Measurements from ENCODE around the gene GNB4.

Gene GNB4

DNA sequence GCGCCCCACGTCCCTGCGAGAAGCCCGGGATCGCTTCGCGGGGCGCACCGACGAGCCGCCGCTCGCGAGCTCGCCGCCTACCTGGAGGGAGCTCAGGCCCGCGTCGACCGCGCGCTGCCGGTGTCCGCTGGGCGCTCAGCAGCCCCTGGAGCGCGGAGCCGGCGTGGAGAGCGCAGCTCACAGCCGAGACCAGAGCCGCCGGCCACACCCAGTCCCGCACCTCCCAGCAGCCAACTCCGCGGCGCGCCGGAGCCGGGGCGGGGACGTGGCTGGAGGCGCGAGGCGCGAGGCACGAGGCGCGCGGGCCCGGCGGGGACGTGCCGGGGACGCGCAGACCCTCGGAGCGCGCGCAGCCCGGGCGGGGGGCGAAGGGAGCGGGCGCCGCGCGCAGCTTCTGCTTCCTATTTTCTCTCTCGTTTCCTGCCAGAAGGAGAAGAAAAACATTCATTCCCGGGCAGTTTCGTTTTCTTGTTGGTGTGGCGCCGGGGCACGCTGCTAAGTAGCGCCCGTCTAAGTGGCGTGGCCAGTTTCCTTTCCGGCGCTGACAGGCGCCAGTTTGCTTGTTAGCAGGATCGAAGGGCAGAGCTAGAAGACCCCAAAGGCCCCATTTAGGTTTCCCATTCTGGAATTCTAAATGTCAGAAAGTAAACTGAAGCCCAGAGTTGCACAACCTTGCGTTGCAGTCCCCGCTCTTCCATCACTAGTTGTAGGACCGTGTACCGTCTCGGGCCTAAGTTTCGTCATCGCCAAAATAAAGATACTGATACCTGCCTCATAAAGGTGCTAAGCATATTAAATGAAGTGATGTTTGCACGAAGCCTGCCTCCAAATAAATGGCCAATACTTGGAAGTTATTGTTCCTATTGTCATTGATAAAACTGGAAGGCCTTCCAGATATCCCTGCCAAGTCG, at the start of gene GNB4:
Gene GNB4 (minus strand): TSS at position 206 of the 911 bp plus-strand sequence. CDS start 25,270 bp downstream, outside the sequence.
- H3K9ac ChIP-seq (ENCODE audit: low read length), result peak within 1 kb of the TSS; percentile 41
- H3K9me3 ChIP-seq (ENCODE audit: control insufficient read depth, low read depth, low read length), result no peaks in the 10 kb centered on the region
- no peak within 1 kb of the TSS for H3K27ac ChIP-seq (ENCODE audit: low read length)
- no peaks in the 10 kb centered on the region for H3K36me3 ChIP-seq (ENCODE audit: control insufficient read depth, low read depth, low read length)
- peak within 1 kb of the TSS; percentile 52 for H3K4me3 ChIP-seq (ENCODE audit: low read length)
- H3K4me1 ChIP-seq (ENCODE audit: control insufficient read depth, low read depth, low read length), result peaks cover 26% of the 10 kb centered on the region
- H3K27me3 ChIP-seq (ENCODE audit: control insufficient read depth, insufficient read depth, low read length), result peaks cover 30% of the 10 kb centered on the region

DNA sequence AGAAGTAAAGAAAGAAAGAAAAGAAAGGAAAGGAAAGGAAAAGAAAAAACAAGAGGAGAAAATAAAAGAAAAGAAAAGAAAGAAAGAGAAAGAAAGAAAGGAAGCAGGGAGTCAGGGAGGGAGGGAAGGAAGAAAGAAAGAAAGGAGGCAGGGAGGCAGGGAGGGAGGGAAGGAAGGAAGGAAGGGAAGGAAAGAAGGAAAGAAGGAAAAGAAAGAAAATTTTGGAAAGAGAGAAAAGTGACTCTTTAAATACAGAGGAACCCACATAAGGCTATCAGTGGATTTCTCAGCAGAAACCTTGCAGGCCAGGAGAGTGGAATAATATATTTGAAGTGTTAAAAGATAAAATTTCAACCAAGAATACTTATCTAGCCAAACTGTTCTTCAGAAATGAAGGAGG, 44.2 kb upstream of the GNB4 start:
- no peak overlapping the region for H3K4me3 ChIP-seq (ENCODE audit: low read length)
- H3K27me3 ChIP-seq (ENCODE audit: control insufficient read depth, insufficient read depth, low read length), result no peaks in the 10 kb centered on the region
- no peak overlapping the region for H3K9ac ChIP-seq (ENCODE audit: low read length)
- H3K9me3 ChIP-seq (ENCODE audit: control insufficient read depth, low read depth, low read length), result peaks cover 5% of the 10 kb centered on the region
- no peaks in the 10 kb centered on the region for H3K4me1 ChIP-seq (ENCODE audit: control insufficient read depth, low read depth, low read length)
- no peaks in the 10 kb centered on the region for H3K36me3 ChIP-seq (ENCODE audit: control insufficient read depth, low read depth, low read length)
- H3K27ac ChIP-seq (ENCODE audit: low read length), result no peak overlapping the region

DNA sequence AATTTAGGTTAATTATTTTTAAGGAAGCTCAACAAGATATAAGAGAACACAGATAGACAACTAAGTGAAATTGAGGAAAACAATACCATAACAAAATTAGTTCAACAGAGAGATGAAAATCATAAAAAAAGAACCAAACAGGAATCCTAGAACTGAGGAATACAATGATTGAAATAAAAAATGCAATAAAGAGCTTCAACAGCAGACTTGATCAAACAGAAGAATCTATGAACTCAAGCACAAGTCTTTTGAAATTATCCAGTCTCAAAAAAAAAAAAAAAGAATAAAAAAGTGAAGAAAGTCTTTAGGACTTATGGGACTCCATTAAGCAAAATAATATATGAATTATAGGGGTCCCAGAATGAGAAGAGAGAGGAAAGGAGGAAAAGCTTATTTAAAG, 42.0 kb upstream of the GNB4 start:
- H3K27me3 ChIP-seq (ENCODE audit: control insufficient read depth, insufficient read depth, low read length), result no peaks in the 10 kb centered on the region
- H3K9ac ChIP-seq (ENCODE audit: low read length), result no peak overlapping the region
- H3K4me3 ChIP-seq (ENCODE audit: low read length), result no peak overlapping the region
- no peaks in the 10 kb centered on the region for H3K36me3 ChIP-seq (ENCODE audit: control insufficient read depth, low read depth, low read length)
- H3K9me3 ChIP-seq (ENCODE audit: control insufficient read depth, low read depth, low read length), result peaks cover 5% of the 10 kb centered on the region
- H3K27ac ChIP-seq (ENCODE audit: low read length), result no peak overlapping the region
- H3K4me1 ChIP-seq (ENCODE audit: control insufficient read depth, low read depth, low read length), result no peaks in the 10 kb centered on the region

DNA sequence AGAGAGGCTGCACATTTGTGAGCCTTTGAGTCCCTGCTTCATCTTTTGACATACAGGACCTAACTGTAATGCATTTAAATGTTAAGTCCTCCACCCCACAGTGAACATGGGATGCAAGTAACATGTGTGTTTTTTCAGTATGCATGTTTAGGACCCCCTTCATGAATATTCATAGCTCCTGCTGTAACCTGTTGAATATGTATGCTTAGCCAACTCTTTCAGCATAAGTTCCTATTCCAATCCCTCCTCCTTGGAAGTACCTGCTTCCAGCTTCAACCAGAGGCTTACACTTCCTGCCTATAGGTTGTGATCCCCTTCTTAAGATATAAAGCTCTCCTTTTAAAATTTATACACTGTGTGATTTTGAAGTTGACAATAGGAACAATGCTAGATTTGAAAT, 36.9 kb upstream of the GNB4 start:
- H3K27ac ChIP-seq (ENCODE audit: low read length), result no peak overlapping the region
- no peaks in the 10 kb centered on the region for H3K4me1 ChIP-seq (ENCODE audit: control insufficient read depth, low read depth, low read length)
- H3K9ac ChIP-seq (ENCODE audit: low read length), result no peak overlapping the region
- H3K27me3 ChIP-seq (ENCODE audit: control insufficient read depth, insufficient read depth, low read length), result no peaks in the 10 kb centered on the region
- no peaks in the 10 kb centered on the region for H3K36me3 ChIP-seq (ENCODE audit: control insufficient read depth, low read depth, low read length)
- H3K9me3 ChIP-seq (ENCODE audit: control insufficient read depth, low read depth, low read length), result peaks cover 5% of the 10 kb centered on the region
- no peak overlapping the region for H3K4me3 ChIP-seq (ENCODE audit: low read length)

GRCh38 chr3:179486806-179487205, 35.5 kb upstream of the GNB4 start:
- no peak overlapping the region for H3K4me3 ChIP-seq (ENCODE audit: low read length)
- no peak overlapping the region for H3K9ac ChIP-seq (ENCODE audit: low read length)
- no peaks in the 10 kb centered on the region for H3K36me3 ChIP-seq (ENCODE audit: control insufficient read depth, low read depth, low read length)
- peaks cover 5% of the 10 kb centered on the region for H3K9me3 ChIP-seq (ENCODE audit: control insufficient read depth, low read depth, low read length)
- no peaks in the 10 kb centered on the region for H3K27me3 ChIP-seq (ENCODE audit: control insufficient read depth, insufficient read depth, low read length)
- H3K27ac ChIP-seq (ENCODE audit: low read length), result no peak overlapping the region
- H3K4me1 ChIP-seq (ENCODE audit: control insufficient read depth, low read depth, low read length), result no peaks in the 10 kb centered on the region

DNA sequence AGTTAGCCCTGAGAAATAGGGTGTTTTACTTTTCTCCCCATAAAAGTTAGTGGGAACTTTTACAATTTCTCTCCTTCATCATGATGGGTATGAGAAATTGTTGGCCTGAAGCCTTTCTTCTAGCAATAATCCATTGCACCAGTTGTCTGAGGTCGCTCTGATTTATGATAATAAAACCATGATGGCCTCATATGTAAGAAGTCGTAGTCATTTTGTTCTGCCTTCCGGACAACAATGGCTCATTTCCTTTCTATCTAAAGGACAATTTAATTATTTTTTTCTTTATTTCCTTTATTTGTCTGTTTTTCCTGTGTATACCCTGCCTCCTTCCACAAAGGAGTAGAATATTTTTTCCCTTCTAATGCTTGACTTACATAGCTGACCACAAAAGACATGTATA, 31.6 kb upstream of the GNB4 start:
- no peak overlapping the region for H3K4me3 ChIP-seq (ENCODE audit: low read length)
- H3K27ac ChIP-seq (ENCODE audit: low read length), result no peak overlapping the region

DNA sequence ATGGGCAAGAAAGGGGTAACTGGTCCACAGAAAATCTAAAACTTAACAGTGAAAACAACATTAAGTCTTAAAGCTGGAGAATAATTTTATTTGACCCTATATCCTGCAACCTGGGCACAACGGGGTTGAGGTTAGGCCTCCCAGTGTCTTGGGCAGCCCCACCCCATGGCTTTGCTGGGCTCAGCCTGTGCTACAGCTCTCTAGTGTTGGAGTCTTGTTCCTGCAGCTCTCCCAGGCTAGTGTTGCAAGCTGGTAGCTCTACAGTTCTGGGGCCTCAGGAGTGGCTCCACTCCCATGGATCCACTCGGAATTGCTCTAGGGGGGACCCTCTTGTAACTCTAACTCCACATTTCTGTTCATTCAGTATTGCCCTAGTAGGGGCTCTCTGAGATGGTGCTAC, 24.9 kb upstream of the GNB4 start:
- Histone ChIP-seq H3K27me3 (ENCODE audit: control insufficient read depth, insufficient read depth, low read length) (no peaks in the 10 kb centered on the region), H3K9me3 (ENCODE audit: control insufficient read depth, low read depth, low read length) (no peaks in the 10 kb centered on the region), H3K9ac (ENCODE audit: low read length) (no peak overlapping the region), H3K36me3 (ENCODE audit: control insufficient read depth, low read depth, low read length) (no peaks in the 10 kb centered on the region), H3K4me3 (ENCODE audit: low read length) (no peak overlapping the region), H3K27ac (ENCODE audit: low read length) (no peak overlapping the region), H3K4me1 (ENCODE audit: control insufficient read depth, low read depth, low read length) (no peaks in the 10 kb centered on the region)

More for the DNA sequence above, 31.6 kb upstream of the GNB4 start:
- Histone ChIP-seq H3K4me1 (ENCODE audit: control insufficient read depth, low read depth, low read length) (no peaks in the 10 kb centered on the region), H3K27me3 (ENCODE audit: control insufficient read depth, insufficient read depth, low read length) (no peaks in the 10 kb centered on the region), H3K9ac (ENCODE audit: low read length) (no peak overlapping the region), H3K9me3 (ENCODE audit: control insufficient read depth, low read depth, low read length) (no peaks in the 10 kb centered on the region), H3K36me3 (ENCODE audit: control insufficient read depth, low read depth, low read length) (no peaks in the 10 kb centered on the region)

GRCh38 chr3:179474480-179474879, 23.2 kb upstream of the GNB4 start:
- no peaks in the 10 kb centered on the region for H3K4me1 ChIP-seq (ENCODE audit: control insufficient read depth, low read depth, low read length)
- H3K9me3 ChIP-seq (ENCODE audit: control insufficient read depth, low read depth, low read length), result no peaks in the 10 kb centered on the region
- H3K27me3 ChIP-seq (ENCODE audit: control insufficient read depth, insufficient read depth, low read length), result no peaks in the 10 kb centered on the region
- no peak overlapping the region for H3K4me3 ChIP-seq (ENCODE audit: low read length)
- no peaks in the 10 kb centered on the region for H3K36me3 ChIP-seq (ENCODE audit: control insufficient read depth, low read depth, low read length)
- H3K27ac ChIP-seq (ENCODE audit: low read length), result no peak overlapping the region
- H3K9ac ChIP-seq (ENCODE audit: low read length), result no peak overlapping the region

DNA sequence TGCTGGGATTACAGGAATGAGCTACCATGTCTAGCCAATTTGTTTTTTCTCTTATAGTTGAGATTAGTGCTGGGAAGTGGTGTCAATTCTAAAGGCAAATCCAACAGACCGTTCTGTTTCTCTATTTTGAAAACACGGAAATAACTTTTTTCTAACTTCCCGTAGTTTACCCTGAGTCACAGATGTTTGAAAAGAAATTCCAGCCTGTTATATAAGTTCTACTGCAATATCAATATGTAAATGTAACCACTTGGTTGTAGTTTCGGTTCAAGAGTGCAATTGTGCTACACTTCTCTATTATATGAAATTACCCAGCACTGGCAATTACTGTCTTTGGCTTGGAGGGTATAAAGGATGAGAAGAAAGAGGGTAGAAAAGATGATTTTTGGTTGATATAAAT, 22.3 kb upstream of the GNB4 start:
- Histone ChIP-seq H3K9ac (ENCODE audit: low read length) (no peak overlapping the region), H3K9me3 (ENCODE audit: control insufficient read depth, low read depth, low read length) (no peaks in the 10 kb centered on the region), H3K4me1 (ENCODE audit: control insufficient read depth, low read depth, low read length) (no peaks in the 10 kb centered on the region), H3K4me3 (ENCODE audit: low read length) (no peak overlapping the region), H3K36me3 (ENCODE audit: control insufficient read depth, low read depth, low read length) (no peaks in the 10 kb centered on the region), H3K27ac (ENCODE audit: low read length) (no peak overlapping the region), H3K27me3 (ENCODE audit: control insufficient read depth, insufficient read depth, low read length) (no peaks in the 10 kb centered on the region)

GRCh38 chr3:179464323-179465092, 13.2 kb upstream of the GNB4 start:
- H3K4me3 ChIP-seq (ENCODE audit: low read length), result no peak overlapping the region
- H3K27me3 ChIP-seq (ENCODE audit: control insufficient read depth, insufficient read depth, low read length), result no peaks in the 10 kb centered on the region
- no peak overlapping the region for H3K27ac ChIP-seq (ENCODE audit: low read length)
- no peak overlapping the region for H3K9ac ChIP-seq (ENCODE audit: low read length)
- no peaks in the 10 kb centered on the region for H3K4me1 ChIP-seq (ENCODE audit: control insufficient read depth, low read depth, low read length)
- no peaks in the 10 kb centered on the region for H3K36me3 ChIP-seq (ENCODE audit: control insufficient read depth, low read depth, low read length)
- no peaks in the 10 kb centered on the region for H3K9me3 ChIP-seq (ENCODE audit: control insufficient read depth, low read depth, low read length)

- no peaks in the 10 kb centered on the region for H3K27me3 ChIP-seq (ENCODE audit: control insufficient read depth, insufficient read depth, low read length)
- no peak overlapping the region for H3K27ac ChIP-seq (ENCODE audit: low read length)
- no peaks in the 10 kb centered on the region for H3K4me1 ChIP-seq (ENCODE audit: control insufficient read depth, low read depth, low read length)
- no peak overlapping the region for H3K9ac ChIP-seq (ENCODE audit: low read length)
- no peaks in the 10 kb centered on the region for H3K36me3 ChIP-seq (ENCODE audit: control insufficient read depth, low read depth, low read length)
- no peaks in the 10 kb centered on the region for H3K9me3 ChIP-seq (ENCODE audit: control insufficient read depth, low read depth, low read length)
- no peak overlapping the region for H3K4me3 ChIP-seq (ENCODE audit: low read length)
Observed at GRCh38 chr3:179463319-179463718, 12.0 kb upstream of the GNB4 start.
